ENCODE data around the gene EN2.

Gene EN2

GRCh38 chr7:155453296-155454182 is 4.4 kb upstream of the EN2 start:
- no peaks in the 10 kb centered on the region for H3K36me3 ChIP-seq
- peaks cover 17% of the 10 kb centered on the region in 2 experiments for H3K4me1 ChIP-seq (ENCODE audit: control insufficient read depth in 1 of 2, insufficient read depth in 1 of 2, low read depth in 1 of 2, low read length in 1 of 2)
- no peaks in the 10 kb centered on the region for H3K9me3 ChIP-seq
- no peak for TF ChIP-seq CTCF (IDR thresholded peaks at IDR 0.05)
- H3K27ac ChIP-seq, result no peak overlapping the region
- peaks cover 97% of the 10 kb centered on the region for H3K27me3 ChIP-seq
- H3K4me3 ChIP-seq (ENCODE audit: low read depth in 1 of 2, low read length in 1 of 2), result no peak overlapping the region

GRCh38 chr7:155454183-155455112 is 3.5 kb upstream of the EN2 start:
- no peaks in the 10 kb centered on the region for H3K36me3 ChIP-seq
- peaks cover 19 to 26% of the 10 kb centered on the region in 2 experiments for H3K4me1 ChIP-seq (ENCODE audit: control insufficient read depth in 1 of 2, insufficient read depth in 1 of 2, low read depth in 1 of 2, low read length in 1 of 2)
- no peak overlapping the region for H3K4me3 ChIP-seq (ENCODE audit: low read depth in 1 of 2, low read length in 1 of 2)
- H3K27me3 ChIP-seq, result peaks cover 97% of the 10 kb centered on the region
- no peaks in the 10 kb centered on the region for H3K9me3 ChIP-seq
- no peak for TF ChIP-seq CTCF (IDR thresholded peaks at IDR 0.05)
- no peak overlapping the region for H3K27ac ChIP-seq

- no peak for TF ChIP-seq CTCF (IDR thresholded peaks at IDR 0.05)
- Histone ChIP-seq H3K4me1 (ENCODE audit: control insufficient read depth in 1 of 2, insufficient read depth in 1 of 2, low read depth in 1 of 2, low read length in 1 of 2) (peaks cover 19 to 26% of the 10 kb centered on the region in 2 experiments), H3K4me3 (ENCODE audit: low read depth in 1 of 2, low read length in 1 of 2) (no peak overlapping the region), H3K36me3 (no peaks in the 10 kb centered on the region), H3K9me3 (no peaks in the 10 kb centered on the region), H3K27ac (no peak overlapping the region), H3K27me3 (peaks cover 97% of the 10 kb centered on the region)
Measured at GRCh38 chr7:155455132-155455693, 2.7 kb upstream of the EN2 start.

GRCh38 chr7:155455776-155456737 is 1.9 kb upstream of the EN2 start:
- peaks cover 19 to 26% of the 10 kb centered on the region in 2 experiments for H3K4me1 ChIP-seq (ENCODE audit: control insufficient read depth in 1 of 2, insufficient read depth in 1 of 2, low read depth in 1 of 2, low read length in 1 of 2)
- H3K9me3 ChIP-seq, result no peaks in the 10 kb centered on the region
- H3K36me3 ChIP-seq, result no peaks in the 10 kb centered on the region
- no peak for TF ChIP-seq CTCF (IDR thresholded peaks at IDR 0.05)
- H3K4me3 ChIP-seq (ENCODE audit: low read depth in 1 of 2, low read length in 1 of 2), result peak overlapping the region in 1 of 2 experiments; percentile 70
- H3K27me3 ChIP-seq, result peaks cover 97% of the 10 kb centered on the region
- no peak overlapping the region for H3K27ac ChIP-seq

Data from neutrophil (primary cell).